ENCODE measurements around the gene OLFM1. TPM values are rescaled to one million over a fixed set of nuclear protein-coding genes. Genes with fewer than 3 reads are reported as not detected.

OLFM1 gene
- total and polyA plus RNA-seq, 2 donors (not counting 1 experiment from before 2014, with no cell fraction given): 0.07 TPM; not detected in 1

DNA sequence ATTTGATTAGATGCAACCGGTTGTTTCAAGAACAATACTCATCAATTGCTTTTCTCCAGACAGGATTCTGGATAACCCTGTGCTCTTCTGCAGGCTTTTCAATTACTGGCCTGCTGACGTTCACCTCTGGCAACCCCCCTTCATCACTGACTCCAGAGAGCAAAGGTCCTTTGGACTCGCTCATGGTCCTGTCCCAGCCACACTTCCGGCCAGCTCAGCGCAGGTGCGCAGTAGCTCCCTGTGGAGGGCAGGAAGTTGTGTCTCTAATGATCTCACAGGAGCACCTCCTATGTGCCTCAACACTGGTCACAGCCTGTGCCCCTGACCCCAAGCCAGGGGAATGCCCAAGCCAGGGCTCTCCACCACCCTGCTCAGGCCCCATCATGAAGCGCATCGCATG, 44.0 kb downstream of the OLFM1 start:
- Mint-ChIP-seq H3K9me3 (ENCODE audit: insufficient read depth) (no peaks in the 10 kb centered on the region), H3K4me1 (no peaks in the 10 kb centered on the region), H3K27ac (no peak overlapping the region), H3K4me3 (no peak overlapping the region), H3K27me3 (peaks cover 4% of the 10 kb centered on the region)
- Histone ChIP-seq H3K9me3 (ENCODE audit: control extremely low read depth in 1 of 3, control insufficient read depth in 2 of 3, insufficient read depth in 1 of 3, low read length in 2 of 3) (peaks cover 0 to 26% (median 0%) of the 10 kb centered on the region in 3 donors), H3K4me1 (ENCODE audit: control insufficient read depth in 2 of 2, insufficient read depth in 2 of 2, low read length in 2 of 2) (no peaks in the 10 kb centered on the region), H3K4me3 (ENCODE audit: control extremely low read depth in 1 of 5, extremely low read depth in 1 of 5, insufficient read depth in 1 of 5, low read depth in 2 of 5, low read length in 4 of 5) (no peak overlapping the region), H3K36me3 (replicated peaks in 1 of 2; ENCODE audit: control extremely low read depth in 1 of 2, control insufficient read depth in 1 of 2, extremely low read depth in 1 of 2, insufficient read depth in 2 of 2, low read length in 1 of 2) (no peaks in the 10 kb centered on the region), H3K79me2 (ENCODE audit: control insufficient read depth, insufficient read depth, low read length) (no peaks in the 10 kb centered on the region), H3K9ac (ENCODE audit: low read length) (no peak overlapping the region), H3K27ac (ENCODE audit: low read length in 2 of 2) (no peak overlapping the region), H4K20me1 (ENCODE audit: control insufficient read depth, insufficient read depth, low read length, poor library complexity, severe bottlenecking) (no peaks in the 10 kb centered on the region), H3K4me2 (replicated peaks; ENCODE audit: low read depth, low read length, poor library complexity, severe bottlenecking) (no peak overlapping the region), H2AFZ (ENCODE audit: insufficient read depth, low read depth, low read length, poor library complexity, severe bottlenecking) (no peak overlapping the region), H3K27me3 (replicated peaks in 1 of 4; ENCODE audit: control extremely low read depth in 1 of 4, control insufficient read depth in 3 of 4, insufficient read depth in 4 of 4, low read length in 3 of 4) (no peaks in the 10 kb centered on the region)
- TF ChIP-seq EZH2 (IDR thresholded peaks at IDR 0.05; ENCODE audit: borderline replicate concordance, insufficient read depth, low read depth, low read length, poor library complexity, severe bottlenecking): no peak
- TF ChIP-seq, protein P1, sequence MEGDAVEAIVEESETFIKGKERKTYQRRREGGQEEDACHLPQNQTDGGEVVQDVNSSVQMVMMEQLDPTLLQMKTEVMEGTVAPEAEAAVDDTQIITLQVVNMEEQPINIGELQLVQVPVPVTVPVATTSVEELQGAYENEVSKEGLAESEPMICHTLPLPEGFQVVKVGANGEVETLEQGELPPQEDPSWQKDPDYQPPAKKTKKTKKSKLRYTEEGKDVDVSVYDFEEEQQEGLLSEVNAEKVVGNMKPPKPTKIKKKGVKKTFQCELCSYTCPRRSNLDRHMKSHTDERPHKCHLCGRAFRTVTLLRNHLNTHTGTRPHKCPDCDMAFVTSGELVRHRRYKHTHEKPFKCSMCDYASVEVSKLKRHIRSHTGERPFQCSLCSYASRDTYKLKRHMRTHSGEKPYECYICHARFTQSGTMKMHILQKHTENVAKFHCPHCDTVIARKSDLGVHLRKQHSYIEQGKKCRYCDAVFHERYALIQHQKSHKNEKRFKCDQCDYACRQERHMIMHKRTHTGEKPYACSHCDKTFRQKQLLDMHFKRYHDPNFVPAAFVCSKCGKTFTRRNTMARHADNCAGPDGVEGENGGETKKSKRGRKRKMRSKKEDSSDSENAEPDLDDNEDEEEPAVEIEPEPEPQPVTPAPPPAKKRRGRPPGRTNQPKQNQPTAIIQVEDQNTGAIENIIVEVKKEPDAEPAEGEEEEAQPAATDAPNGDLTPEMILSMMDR (IDR thresholded peaks at IDR 0.05): no peak
- ATAC-seq (ENCODE audit: low read depth): no peak
- no peak for DNase-seq
- CTCF ChIA-PET: no interaction called here
- intact Hi-C loops (cut with micrococcal nuclease): no loop called here
- POLR2A ChIA-PET: no interaction called here
- 93% methylated on average over 7 of the region's 8 CpGs for WGBS (ENCODE audit: insufficient coverage)

DNA sequence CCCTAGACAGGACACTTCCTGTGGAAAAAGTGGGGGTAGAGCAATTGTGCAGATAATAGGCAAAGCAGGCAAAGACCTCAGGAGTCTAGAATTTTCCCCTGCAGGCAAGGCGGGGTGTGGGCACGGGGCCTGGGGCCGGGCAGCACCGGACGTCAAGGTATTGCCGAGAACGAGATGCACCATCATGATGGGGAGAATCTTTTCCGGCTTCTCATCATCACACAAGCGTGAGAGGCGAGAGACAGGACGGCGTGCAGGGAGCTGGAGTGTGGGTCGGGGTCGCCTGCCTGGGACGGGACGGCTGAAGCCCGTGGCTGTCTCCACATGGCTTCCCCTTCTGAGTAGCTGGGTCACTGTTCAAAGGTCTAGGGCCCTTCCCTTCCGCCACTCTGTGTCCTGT, 44.5 kb downstream of the OLFM1 start:
- peaks cover 0 to under 1% (median 0%) of the 10 kb centered on the region in 4 experiments for H3K27me3 ChIP-seq (replicated peaks in 1 of 4; ENCODE audit: control extremely low read depth in 1 of 4, control insufficient read depth in 3 of 4, insufficient read depth in 4 of 4, low read length in 3 of 4)
- Mint-ChIP-seq H3K9me3 (ENCODE audit: insufficient read depth) (no peaks in the 10 kb centered on the region), H3K27ac (no peak overlapping the region), H3K27me3 (peaks cover 7% of the 10 kb centered on the region), H3K4me1 (no peaks in the 10 kb centered on the region), H3K4me3 (no peak overlapping the region)
- H3K9ac ChIP-seq (ENCODE audit: low read length): no peak overlapping the region
- peaks cover 0 to 28% (median 0%) of the 10 kb centered on the region in 3 donors for H3K9me3 ChIP-seq (ENCODE audit: control extremely low read depth in 1 of 3, control insufficient read depth in 2 of 3, insufficient read depth in 1 of 3, low read length in 2 of 3)
- no peaks in the 10 kb centered on the region for H4K20me1 ChIP-seq (ENCODE audit: control insufficient read depth, insufficient read depth, low read length, poor library complexity, severe bottlenecking)
- TF ChIP-seq, protein P1 (IDR thresholded peaks at IDR 0.05): no peak
- TF ChIP-seq EZH2 (IDR thresholded peaks at IDR 0.05; ENCODE audit: borderline replicate concordance, insufficient read depth, low read depth, low read length, poor library complexity, severe bottlenecking): no peak
- no peak overlapping the region for H3K27ac ChIP-seq (ENCODE audit: low read length in 2 of 2)
- no peak overlapping the region for H3K4me3 ChIP-seq (ENCODE audit: control extremely low read depth in 1 of 5, extremely low read depth in 1 of 5, insufficient read depth in 1 of 5, low read depth in 2 of 5, low read length in 4 of 5)
- H2AFZ ChIP-seq (ENCODE audit: insufficient read depth, low read depth, low read length, poor library complexity, severe bottlenecking): no peak overlapping the region
- H3K4me1 ChIP-seq (ENCODE audit: control insufficient read depth in 2 of 2, insufficient read depth in 2 of 2, low read length in 2 of 2): no peaks in the 10 kb centered on the region
- 95% methylated on average over 18 of the region's 18 CpGs for WGBS (ENCODE audit: insufficient coverage)
- ATAC-seq (ENCODE audit: low read depth): no peak
- DNase-seq: no peak
- H3K36me3 ChIP-seq (replicated peaks in 1 of 2; ENCODE audit: control extremely low read depth in 1 of 2, control insufficient read depth in 1 of 2, extremely low read depth in 1 of 2, insufficient read depth in 2 of 2, low read length in 1 of 2): no peaks in the 10 kb centered on the region
- ChIA-PET POLR2A (no interaction called here), CTCF (no interaction called here)
- intact Hi-C loops (cut with micrococcal nuclease): no loop called here
- no peaks in the 10 kb centered on the region for H3K79me2 ChIP-seq (ENCODE audit: control insufficient read depth, insufficient read depth, low read length)
- H3K4me2 ChIP-seq (replicated peaks; ENCODE audit: low read depth, low read length, poor library complexity, severe bottlenecking): no peak overlapping the region
